HG03280 (cell line): ENCODE results near the gene SLF2.

Experiments
- ATAC-seq: cut with Tn5 transposase; IDR thresholded peaks from one replicate; pipeline ENCODE4 v1.9.1; 2021; ENCODE audit warnings: mild to moderate bottlenecking, moderate library complexity; ENCODE audit not compliant: unreplicated experiment

SLF2 gene

GRCh38 chr10:100896876-100897461 lies 15.8 kb upstream of the SLF2 start:
- no peak for ATAC-seq

- no peak for ATAC-seq
Measured at GRCh38 chr10:100897976-100898375, 14.8 kb upstream of the SLF2 start.

- no peak for ATAC-seq
Measured at GRCh38 chr10:100899171-100899570, 13.6 kb upstream of the SLF2 start.

GRCh38 chr10:100901051-100901450 lies 11.7 kb upstream of the SLF2 start:
- no peak for ATAC-seq

- ATAC-seq = no peak
Measured at GRCh38 chr10:100902622-100903021, 10.1 kb upstream of the SLF2 start.

GRCh38 chr10:100904917-100905316 lies 7.8 kb upstream of the SLF2 start:
- no peak for ATAC-seq

GRCh38 chr10:100907175-100907574 lies 5.6 kb upstream of the SLF2 start:
- ATAC-seq = no peak

- ATAC-seq = no peak
Measured at GRCh38 chr10:100907773-100908363, 4.9 kb upstream of the SLF2 start.

GRCh38 chr10:100908378-100908777 lies 4.4 kb upstream of the SLF2 start:
- no peak for ATAC-seq

GRCh38 chr10:100909501-100910263 lies 3.1 kb upstream of the SLF2 start:
- no peak for ATAC-seq

- no peak for ATAC-seq
Measured at GRCh38 chr10:100911472-100911871, 1.3 kb upstream of the SLF2 start.

- ATAC-seq = no peak
Measured at GRCh38 chr10:100912013-100912604, 654 bp upstream of the SLF2 start.

- no peak for ATAC-seq
Measured at GRCh38 chr10:100913470-100913865, 705 bp downstream of the SLF2 start.

- no peak for ATAC-seq
Measured at GRCh38 chr10:100917071-100917470, 4.3 kb downstream of the SLF2 start.

- no peak for ATAC-seq
Measured at GRCh38 chr10:100923580-100923979, 10.8 kb downstream of the SLF2 start.

- ATAC-seq = no peak
Measured at GRCh38 chr10:100927266-100927665, 14.5 kb downstream of the SLF2 start.

- ATAC-seq = no peak
Measured at GRCh38 chr10:100928039-100928438, 15.3 kb downstream of the SLF2 start.

GRCh38 chr10:100930368-100930767 lies 17.6 kb downstream of the SLF2 start:
- ATAC-seq = no peak

GRCh38 chr10:100934084-100934659 lies 21.4 kb downstream of the SLF2 start:
- no peak for ATAC-seq

- no peak for ATAC-seq
Measured at GRCh38 chr10:100939763-100940344, 27.1 kb downstream of the SLF2 start.

- no peak for ATAC-seq
Measured at GRCh38 chr10:100942229-100942628, 29.5 kb downstream of the SLF2 start.
